Body of pancreas (tissue), 4 donors: Measurements from ENCODE around the gene NLRP3. TPM values are rescaled to one million over a fixed set of nuclear protein-coding genes. Genes with fewer than 3 reads are reported as not detected.
"Not testable (repeated sequence)": the region's sequence is repeated elsewhere in the genome, so short reads cannot be mapped to it uniquely, and the experiment has no call there.

Experiments used
- ATAC-seq: fragments of 150-250 bp; one replicate; pipeline ENCODE4 v1.9.1; 2016
- DNase-seq, 4 donors: peaks; one replicate each; pipeline ENCODE4 v3.0.0-alpha.2; 2019
- H3K27ac ChIP-seq, 4 donors: fragments of 200-600 bp; sonication (generic); 1 replicate in 3 of 4; 2 replicates in 1 of 4; pipeline versions ENCODE4 v1.5.1 to v1.6.1; 2016 to 2019; ENCODE audit warnings: mild to moderate bottlenecking in 1 of 4, mixed read lengths in 1 of 4, moderate library complexity in 1 of 4
- H3K27me3 ChIP-seq, 2 donors: fragments of 200-600 bp; sonication (generic); one replicate each; pipeline ENCODE4 v1.6.0; 2016; ENCODE audit warnings: mild to moderate bottlenecking in 1 of 2
- H3K36me3 ChIP-seq, 2 donors: fragments of 200-600 bp; sonication (generic); replicated peaks in 1 of 2; 2 replicates each; pipeline ENCODE4 v1.5.1; 2016; ENCODE audit warnings: low read depth in 2 of 2; ENCODE audit not compliant: insufficient read depth in 1 of 2
- H3K4me1 ChIP-seq: fragments of 200-600 bp; sonication (generic); one replicate; pipeline ENCODE4 v1.6.0; 2016
- H3K4me3 ChIP-seq, 2 donors: fragments of 200-600 bp; sonication (generic); 1 replicate in 1 of 2; 2 replicates in 1 of 2; pipeline ENCODE4 v1.5.1; 2016 to 2019
- H3K9me3 ChIP-seq, 3 donors: fragments of 200-600 bp; sonication (generic); 1 replicate in 2 of 3; 2 replicates in 1 of 3; pipeline ENCODE4 v1.5.1; 2016
- POLR2A ChIP-seq, 3 donors: fragments of 450-650 bp; IDR thresholded peaks; one replicate each; pipeline ENCODE4 v1.6.1; 2016; ENCODE audit warnings: antibody characterized with exemption in 3 of 3, mild to moderate bottlenecking in 2 of 3
- WGBS, 2 donors: methylation state at CpG; one replicate each; pipeline ENCODE4 v1.1.5; 2017; 5-methylcytosine and 5-hydroxymethylcytosine counted together
- intact Hi-C: fragments of 100-400 bp; cut with DNase I; formaldehyde crosslinking; loops from one replicate; pipeline ENCODE4 v1.15.1; 2023
- total RNA-seq, 2 donors: library from RNA; depleted of rRNA; stranded (reverse); fragments of >200 nt; gene quantifications; one replicate each; pipeline ENCODE4 v1.1.0, GENCODE V29; 2016
- TF ChIP-seq, protein P1 (sequence below), 7 experiments: fragments of 450-650 bp in 4 of 7; fragments of 200-600 bp in 3 of 7; sonication (generic) in 3 of 7; IDR thresholded peaks; one replicate each; pipeline ENCODE4 v1.5.1; 2016 to 2019; ENCODE audit warnings: antibody characterized with exemption in 7 of 7

Gene NLRP3
- total RNA-seq, 2 donors from 2014 or later = 0.26 to 1.6 TPM

DNA sequence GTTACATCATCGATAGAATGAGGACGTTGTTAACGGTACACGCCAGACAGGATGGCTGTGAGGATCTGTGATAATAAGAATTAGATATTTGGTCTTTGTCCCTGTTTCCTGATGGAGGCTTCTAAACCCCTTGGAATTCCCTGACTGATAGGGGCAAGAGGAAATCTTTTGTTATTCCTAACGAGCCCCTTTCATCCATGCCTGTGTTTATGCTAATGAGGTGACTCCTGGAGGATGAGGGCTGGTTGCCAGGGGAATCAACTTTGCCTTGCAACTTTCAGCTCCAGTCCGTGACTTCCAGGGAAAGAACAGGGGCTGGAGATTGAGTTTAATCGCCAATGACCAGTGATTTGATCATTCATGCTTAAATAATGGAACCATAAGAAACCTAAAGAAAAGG, 39.3 kb upstream of the NLRP3 start:
- no peaks in the 10 kb centered on the region for H3K4me1 ChIP-seq
- H3K27me3 ChIP-seq = peaks cover 0 to 4% of the 10 kb centered on the region in 2 donors
- TF ChIP-seq, protein P1, sequence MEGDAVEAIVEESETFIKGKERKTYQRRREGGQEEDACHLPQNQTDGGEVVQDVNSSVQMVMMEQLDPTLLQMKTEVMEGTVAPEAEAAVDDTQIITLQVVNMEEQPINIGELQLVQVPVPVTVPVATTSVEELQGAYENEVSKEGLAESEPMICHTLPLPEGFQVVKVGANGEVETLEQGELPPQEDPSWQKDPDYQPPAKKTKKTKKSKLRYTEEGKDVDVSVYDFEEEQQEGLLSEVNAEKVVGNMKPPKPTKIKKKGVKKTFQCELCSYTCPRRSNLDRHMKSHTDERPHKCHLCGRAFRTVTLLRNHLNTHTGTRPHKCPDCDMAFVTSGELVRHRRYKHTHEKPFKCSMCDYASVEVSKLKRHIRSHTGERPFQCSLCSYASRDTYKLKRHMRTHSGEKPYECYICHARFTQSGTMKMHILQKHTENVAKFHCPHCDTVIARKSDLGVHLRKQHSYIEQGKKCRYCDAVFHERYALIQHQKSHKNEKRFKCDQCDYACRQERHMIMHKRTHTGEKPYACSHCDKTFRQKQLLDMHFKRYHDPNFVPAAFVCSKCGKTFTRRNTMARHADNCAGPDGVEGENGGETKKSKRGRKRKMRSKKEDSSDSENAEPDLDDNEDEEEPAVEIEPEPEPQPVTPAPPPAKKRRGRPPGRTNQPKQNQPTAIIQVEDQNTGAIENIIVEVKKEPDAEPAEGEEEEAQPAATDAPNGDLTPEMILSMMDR (IDR thresholded peaks at IDR 0.05) = no peak
- H3K27ac ChIP-seq = no peak overlapping the region
- H3K9me3 ChIP-seq = no peaks in the 10 kb centered on the region
- intact Hi-C loops = no loop called here
- ATAC-seq (no peak), DNase-seq (no peak)
- H3K4me3 ChIP-seq = no peak overlapping the region
- H3K36me3 ChIP-seq = no peaks in the 10 kb centered on the region
- WGBS, 2 donors = 38 to 39% methylated on average over 7 of the region's 7 CpGs

- H3K27me3 ChIP-seq, H3K9me3 ChIP-seq, ATAC-seq, H3K27ac ChIP-seq, intact Hi-C loops, H3K4me1 ChIP-seq, H3K36me3 ChIP-seq, DNase-seq, H3K4me3 ChIP-seq: not testable (repeated sequence)
- 57 to 66% methylated on average over 7 of the region's 7 CpGs for WGBS, 2 donors
These were observed 38.3 kb upstream of the NLRP3 start for GRCh38 chr1:247377656-247378055.

GRCh38 chr1:247378334-247379073, 37.5 kb upstream of the NLRP3 start:
- H3K27ac ChIP-seq = no peak overlapping the region
- TF ChIP-seq POLR2A (IDR thresholded peaks at IDR 0.05) = no peak
- TF ChIP-seq, protein P1 (IDR thresholded peaks at IDR 0.05) = no peak
- no peaks in the 10 kb centered on the region for H3K4me1 ChIP-seq
- H3K27me3 ChIP-seq = peaks cover 0 to 4% of the 10 kb centered on the region in 2 donors
- DNase-seq (no peak), ATAC-seq (no peak)
- no peaks in the 10 kb centered on the region for H3K9me3 ChIP-seq
- WGBS, 2 donors = 73 to 78% methylated on average over 20 of the region's 20 CpGs
- intact Hi-C loops = no loop called here
- H3K4me3 ChIP-seq = no peak overlapping the region
- no peaks in the 10 kb centered on the region for H3K36me3 ChIP-seq

GRCh38 chr1:247385283-247385682, 30.7 kb upstream of the NLRP3 start:
- Histone ChIP-seq H3K4me1 (peaks cover 6% of the 10 kb centered on the region), H3K9me3 (no peaks in the 10 kb centered on the region), H3K27me3 (no peaks in the 10 kb centered on the region), H3K36me3 (no peaks in the 10 kb centered on the region), H3K4me3 (no peak overlapping the region), H3K27ac (no peak overlapping the region)
- 52 to 57% methylated on average over 4 of the region's 4 CpGs for WGBS, 2 donors
- TF ChIP-seq, protein P1 (IDR thresholded peaks at IDR 0.05) = no peak
- TF ChIP-seq POLR2A (IDR thresholded peaks at IDR 0.05) = no peak
- intact Hi-C loops = no loop called here
- ATAC-seq (no peak), DNase-seq (no peak)

GRCh38 chr1:247386217-247386616, 29.8 kb upstream of the NLRP3 start:
- WGBS, 2 donors = 76 to 83% methylated on average over 1 of the region's 1 CpG
- Histone ChIP-seq H3K4me1 (peaks cover 6% of the 10 kb centered on the region), H3K36me3 (no peaks in the 10 kb centered on the region), H3K27me3 (no peaks in the 10 kb centered on the region), H3K4me3 (no peak overlapping the region), H3K27ac (no peak overlapping the region), H3K9me3 (no peaks in the 10 kb centered on the region)
- intact Hi-C loops = no loop called here
- ATAC-seq (no peak), DNase-seq (no peak)
- TF ChIP-seq, protein P1 (IDR thresholded peaks at IDR 0.05) = no peak
- no peak for TF ChIP-seq POLR2A (IDR thresholded peaks at IDR 0.05)
